Activated naive CD4-positive, alpha-beta T cell (primary cell): Measurements from ENCODE around the gene FKBP8.
"Not testable (repeated sequence)": the region's sequence is repeated elsewhere in the genome, so short reads cannot be mapped to it uniquely, and the experiment has no call there.

ENCODE experiments used
- DNase-seq, 4 experiments: peaks; one replicate each; lab custom pipeline; 2025; lab: John Stamatoyannopoulos, UW

FKBP8 gene

DNA sequence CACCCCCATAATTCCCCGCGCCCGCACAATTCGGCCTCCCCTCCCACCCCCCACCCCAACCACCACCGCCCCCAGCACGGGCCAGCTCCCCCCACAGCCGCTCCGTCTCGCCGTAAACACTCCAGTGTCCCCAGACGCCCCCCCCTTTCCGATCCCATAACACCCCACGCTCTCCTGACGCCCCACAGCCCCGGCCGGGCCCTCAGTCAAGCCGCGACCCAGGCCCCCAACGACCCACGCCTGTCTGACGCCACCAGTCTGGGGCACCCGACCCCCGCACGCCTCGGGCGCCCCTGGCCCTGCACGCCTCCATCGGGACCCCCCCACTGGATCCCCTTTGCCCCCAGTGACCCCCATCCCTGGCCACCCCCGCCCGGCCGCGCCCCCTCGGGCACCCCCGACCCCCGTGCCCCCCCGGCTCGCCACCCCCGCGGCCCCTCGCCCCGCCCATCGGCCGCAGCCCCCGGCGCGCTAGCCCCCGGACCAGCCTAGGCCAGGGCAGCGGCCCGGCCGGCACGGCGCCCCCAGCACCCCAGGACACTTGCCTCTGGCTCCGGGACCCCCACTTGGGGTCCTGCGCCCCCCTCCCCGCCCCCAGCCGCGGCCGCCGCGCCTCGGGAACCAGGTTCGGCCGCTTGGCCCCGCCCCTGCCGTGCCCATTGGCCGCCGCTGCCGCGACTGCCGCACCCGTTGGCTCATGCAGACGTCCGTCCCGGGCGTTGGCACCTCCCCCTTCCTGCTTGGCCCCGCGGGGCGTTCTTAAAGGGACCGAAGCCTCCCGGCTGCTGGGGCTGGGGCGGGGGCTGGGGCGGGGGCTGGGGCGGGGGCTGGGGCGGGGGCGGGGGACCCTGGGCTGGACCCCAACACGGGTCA is at the start of gene FKBP8:
FKBP8 (minus strand) TSS at position 633 of the 873 bp plus-strand sequence. CDS start 1,603 bp downstream, outside the sequence.
- peak; percentile 69 to 96 (median 90) for DNase-seq

DNA sequence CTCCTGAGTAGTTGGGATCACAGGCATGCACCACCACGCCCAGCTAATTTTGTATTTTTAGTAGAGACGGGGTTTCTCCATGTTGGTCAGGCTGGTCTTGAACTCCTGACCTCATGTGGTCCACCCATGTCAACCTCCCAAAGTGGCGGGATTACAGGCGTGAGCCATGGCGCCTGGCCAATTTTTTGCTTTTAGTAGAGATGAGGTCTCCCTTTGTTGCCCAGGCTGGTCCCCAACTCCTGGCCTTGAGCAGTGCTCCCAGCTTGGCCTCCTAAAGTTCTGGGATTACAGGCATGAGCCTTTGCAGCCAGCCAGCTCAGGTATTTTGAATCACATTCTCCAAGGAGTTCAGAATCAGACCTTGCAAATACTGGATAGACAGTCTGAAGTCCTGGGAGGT is 49.4 kb upstream of the FKBP8 start:
- not testable (repeated sequence) for DNase-seq

DNA sequence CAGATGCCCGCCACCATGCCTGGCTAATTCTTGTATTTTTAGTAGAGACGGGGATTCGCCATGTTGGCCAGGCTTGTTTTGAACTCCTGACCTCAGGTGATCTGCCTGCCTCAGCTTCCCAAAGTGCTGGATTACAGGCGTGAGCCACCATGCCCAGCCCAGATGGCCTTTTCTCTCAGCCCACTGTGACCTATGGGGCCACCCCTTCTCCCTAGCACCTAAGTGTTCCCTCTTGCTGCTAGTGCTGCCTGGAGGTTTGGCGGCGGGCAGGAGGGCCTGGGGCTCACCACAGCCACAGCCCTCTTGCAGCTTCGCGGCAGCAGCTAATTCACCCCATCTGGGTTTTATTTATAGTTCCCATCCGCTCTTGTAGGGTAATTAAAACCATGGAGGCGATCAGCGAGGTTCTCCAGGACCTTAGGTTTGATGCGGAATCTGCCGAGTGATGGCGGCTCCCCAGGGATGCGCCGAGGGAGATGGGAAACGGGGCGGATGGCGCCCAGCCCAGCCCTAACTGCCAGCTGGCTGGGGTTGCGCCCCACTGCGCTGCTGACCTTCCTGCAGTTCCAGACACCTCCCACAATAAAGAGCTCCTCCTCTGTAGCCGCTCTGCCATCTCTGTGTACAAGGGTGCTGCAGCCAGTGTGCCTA is 48.5 kb upstream of the FKBP8 start:
- DNase-seq, result no peak

DNA sequence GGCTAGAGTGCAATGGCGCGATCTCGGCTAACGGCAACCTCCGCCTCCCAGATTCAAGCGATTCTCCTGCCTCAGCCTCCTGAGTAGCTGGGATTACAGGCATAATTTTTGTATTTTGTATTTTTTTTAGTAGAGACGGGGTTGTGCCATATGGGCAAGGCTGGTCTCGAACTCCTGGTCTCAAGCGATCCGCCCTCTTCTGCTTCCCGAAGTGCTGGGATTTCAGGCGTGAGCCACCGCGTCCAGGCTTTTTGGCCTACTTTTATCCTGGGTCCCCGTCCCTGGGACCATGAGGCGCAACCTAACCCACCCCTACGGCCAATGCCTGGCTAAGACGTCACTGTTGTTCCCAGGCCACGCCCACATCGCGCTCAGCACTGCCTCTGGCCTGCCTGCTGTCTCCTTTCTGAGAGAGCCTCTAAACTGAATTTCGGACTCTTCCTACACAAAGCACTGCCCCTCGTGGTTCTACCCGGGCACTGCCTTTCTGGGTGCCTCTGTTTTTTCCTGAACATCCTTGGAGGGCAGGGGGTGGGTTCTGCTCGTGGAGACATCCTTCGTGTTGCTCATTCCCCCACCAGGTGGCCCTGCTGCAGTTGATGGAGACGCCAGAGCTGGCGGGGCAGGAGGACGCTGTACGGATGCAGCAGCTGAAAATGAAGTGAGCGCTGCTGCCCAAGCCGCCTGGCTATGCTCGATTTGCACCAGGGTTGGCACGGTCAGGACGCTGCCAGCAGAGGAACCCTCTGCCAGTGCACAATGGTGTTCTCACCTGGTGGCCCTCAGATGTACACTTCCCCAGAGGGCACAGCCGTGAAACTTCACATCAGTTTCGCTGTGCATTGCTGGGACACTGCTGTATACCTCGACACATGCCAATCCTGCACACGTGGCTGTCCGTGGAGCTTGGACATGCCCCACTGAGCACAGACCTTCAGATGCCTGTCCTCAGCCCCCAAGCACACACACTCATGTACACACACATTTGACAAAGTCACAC is 47.2 kb upstream of the FKBP8 start:
- no peak for DNase-seq

DNA sequence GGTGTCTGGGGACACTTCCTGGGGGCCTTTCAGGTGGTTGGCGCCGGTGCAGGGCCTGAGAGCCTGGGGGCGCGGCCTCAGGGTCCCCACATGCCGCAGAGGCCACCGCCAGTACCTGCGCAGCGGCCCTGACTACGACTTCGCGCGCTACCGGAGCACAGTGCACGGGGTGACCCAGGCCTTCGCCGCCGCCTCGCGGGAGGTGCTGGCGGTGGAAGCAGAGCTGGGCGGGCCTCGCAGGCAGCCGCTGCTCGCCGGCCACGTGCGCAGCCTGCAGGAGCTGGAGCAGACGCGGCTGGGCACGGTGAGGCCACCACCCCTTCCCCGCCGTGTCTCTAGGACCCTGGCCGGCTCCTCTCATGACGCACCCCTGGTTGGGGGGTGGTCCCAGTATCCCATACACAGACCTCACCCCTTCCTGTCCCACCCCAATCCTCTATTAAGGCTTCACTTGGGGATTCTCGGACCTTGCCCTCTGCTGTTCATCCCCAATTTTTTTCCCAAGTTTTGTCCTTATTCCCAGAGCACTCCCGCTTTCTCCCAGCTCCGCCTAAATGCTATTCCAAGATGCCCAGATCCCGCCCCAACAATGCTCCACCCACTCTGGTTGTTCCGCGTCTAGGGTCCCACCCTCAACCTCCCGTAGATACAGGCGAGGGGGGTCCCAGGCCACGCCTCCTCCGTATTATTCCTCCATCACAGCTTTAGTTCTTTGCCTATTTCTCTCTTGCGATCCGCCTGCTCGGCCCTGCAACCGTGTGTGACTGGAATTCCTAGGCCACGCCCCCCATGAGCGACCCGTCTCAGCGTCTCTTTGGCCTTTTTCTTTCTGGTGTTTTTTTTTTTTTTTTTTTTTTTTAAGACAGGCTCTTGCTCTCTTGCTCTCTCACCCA is 46.3 kb upstream of the FKBP8 start:
- DNase-seq, result peak in 3 of 4 experiments; percentile 61 to 74 (median 63)

DNA sequence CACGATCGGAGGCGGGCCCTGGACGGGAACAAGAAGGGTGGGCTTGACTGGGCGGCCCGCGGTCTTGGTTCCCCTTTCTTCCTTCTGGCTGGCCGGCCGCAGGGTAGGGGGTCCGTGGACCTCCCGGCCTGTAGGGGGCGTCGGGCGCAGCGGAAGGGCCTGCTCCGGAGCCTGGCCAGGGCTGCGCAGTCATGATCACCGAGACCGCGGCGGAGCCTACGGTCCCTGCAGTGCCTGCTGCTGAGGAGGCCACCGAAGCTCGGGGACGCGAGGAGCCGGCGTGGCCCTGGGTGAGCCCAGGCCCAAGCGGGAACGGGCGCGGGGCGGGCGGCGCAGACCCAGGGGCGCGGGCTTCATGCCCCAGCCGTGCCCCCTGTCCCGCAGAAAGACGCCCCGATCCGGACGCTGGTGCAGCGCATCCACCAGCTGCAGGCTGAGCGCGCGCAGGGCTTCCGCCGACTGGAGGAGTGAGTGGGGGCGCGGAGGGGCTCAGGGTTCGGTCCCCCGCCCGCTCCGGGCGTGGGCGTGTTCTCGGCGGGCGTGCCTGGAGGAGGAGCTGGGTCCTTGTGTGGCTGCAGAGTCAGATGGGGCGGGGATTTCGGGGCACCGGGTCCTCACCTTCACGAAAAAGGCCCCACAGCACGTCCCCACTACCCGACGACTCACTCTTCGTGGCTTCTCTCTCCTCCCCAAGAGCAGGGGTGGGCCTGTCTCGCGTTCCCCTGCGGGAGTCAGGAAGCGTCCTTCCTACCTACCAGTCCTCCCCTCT is 45.4 kb upstream of the FKBP8 start, which contains the start of gene REX1BD:
REX1BD (plus strand) TSS at position 188 of the 769 bp plus-strand sequence; CDS start at position 192, 4 bp downstream.
- DNase-seq, result peak; percentile 70 to 88 (median 76)

DNA sequence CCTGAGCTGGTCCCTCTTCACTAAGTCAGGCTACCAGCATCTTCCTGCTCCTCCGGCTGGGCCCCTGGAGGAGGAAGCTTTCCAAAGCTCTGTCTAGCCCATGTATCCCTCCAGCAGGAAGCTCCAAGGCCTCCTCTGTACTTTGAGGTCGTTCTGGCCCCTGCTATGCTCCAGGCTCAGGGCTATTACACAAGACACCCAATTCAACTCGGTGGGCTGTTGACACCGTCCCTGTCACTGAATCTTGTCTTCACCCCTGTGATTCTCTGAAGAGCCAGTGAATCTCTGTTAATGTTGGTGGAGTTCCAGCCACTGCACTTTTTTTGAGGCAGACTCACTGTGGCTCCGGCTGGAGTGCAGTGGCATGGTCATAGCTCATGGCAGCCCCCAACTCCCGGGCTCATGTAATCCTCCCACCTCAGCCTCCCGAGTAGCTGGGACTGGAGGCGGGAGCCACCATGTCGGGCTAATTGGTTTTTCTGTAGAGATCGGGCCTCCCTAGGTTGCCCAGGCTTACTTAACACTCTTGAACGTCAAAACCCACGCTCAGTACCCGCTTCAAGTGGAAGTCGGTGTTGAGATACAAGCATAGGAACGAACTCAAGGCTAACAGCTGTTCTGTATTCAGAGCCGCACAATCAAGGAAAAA is 44.7 kb upstream of the FKBP8 start:
- no peak for DNase-seq

DNA sequence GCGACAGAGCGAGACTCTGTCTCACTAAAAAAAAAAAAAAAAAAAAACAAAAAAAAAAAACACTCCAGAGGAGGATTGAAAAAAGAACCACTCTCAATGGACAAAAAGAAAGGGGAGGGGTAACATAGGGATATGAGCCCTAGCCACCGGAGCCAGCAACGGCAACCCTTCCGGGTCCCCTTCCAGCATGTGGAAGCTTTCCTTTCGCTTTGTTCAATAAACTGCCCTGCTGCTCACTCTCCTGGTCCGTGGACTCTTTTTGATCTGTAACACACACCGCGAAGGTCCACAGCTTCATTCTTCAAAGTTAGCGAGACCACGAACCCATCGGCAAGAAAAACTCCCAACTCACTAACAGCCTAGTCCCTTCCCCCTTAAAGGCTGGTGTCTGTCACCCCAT is 44.2 kb upstream of the FKBP8 start:
- DNase-seq, result no peak

DNA sequence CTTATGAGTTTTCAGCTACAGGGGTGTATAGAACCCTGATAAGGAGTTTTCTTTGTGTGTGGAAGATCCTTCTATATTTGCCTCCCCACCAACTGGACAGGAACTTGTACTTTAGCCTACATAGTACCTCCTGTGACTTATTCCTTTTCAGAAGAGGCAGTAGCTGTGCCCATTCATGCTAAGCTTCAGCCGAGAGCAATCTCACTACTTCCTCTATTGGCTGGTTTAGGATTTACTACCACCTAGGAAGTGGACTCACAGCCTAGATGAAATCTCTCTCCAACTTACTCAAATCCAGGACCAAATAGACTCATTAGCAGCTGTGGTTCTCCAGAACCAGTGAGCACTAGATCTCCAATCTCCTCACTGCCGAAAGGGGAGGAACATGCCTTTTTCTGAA is 42.9 kb upstream of the FKBP8 start:
- DNase-seq, result no peak

DNA sequence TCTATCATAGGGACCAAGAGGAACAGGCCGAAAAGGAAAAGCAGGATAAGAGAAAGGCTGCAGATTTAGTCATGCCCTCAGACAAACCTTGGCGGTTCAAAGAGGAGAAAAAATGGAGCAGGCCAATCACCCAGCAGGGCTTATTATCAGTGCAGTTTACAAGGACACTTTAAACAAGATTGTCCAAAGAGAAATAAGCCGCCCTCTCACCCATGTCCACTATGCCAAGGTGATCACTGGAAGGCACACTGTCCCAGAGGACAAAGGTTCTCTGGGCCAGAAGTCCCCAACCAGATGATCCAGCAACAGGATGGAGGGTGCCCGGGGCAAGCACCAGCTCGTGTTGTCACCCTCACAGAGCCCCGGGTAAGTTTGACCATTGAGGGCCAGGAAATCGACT is 36.9 kb upstream of the FKBP8 start:
- no peak for DNase-seq

DNA sequence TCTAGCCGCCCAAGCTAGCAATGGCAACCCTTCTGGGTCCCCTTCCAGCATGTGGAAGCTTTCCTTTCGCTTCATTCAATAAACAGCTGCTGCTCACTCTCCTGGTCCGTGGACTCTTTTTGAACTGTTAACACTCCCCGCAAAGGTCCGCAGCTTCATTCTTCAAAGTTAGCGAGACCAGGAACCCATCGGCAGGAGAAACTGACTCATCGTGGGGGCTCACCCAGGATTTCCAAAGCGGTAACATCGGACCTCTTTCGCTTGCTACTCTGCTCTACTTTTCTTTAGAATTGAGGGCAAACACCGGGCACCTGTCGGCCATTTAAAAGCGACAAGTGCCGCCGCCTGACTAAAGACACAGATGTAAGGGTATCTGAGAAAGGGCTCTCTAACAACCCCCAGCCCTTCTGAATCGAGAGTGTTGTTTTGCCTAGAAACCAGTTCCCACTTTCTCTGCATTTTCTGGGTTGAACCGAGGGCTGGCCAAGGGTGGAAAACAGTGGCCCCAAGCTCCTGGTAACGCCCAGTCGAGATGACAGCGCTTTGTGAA is 34.1 kb upstream of the FKBP8 start:
- no peak for DNase-seq

DNA sequence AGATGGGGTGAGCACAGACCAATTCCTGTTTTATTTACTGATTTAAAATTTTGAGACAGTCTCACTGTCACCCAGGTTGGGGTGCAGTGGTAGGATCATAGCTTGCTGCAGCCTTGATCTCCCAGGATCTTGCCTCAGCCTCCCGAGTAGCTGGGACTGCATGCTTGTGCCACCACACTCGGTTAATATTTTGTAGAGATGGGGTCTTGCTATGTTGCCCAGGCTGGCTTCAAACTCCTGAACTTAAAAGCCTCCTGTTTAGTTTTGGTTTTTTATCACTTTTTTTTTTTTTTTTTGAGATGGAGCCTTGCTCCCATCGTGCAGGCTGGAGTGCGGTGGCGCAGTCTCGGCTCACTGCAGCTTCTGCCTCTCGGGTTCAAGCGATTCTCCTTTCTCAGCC is 33.0 kb upstream of the FKBP8 start:
- no peak for DNase-seq

DNA sequence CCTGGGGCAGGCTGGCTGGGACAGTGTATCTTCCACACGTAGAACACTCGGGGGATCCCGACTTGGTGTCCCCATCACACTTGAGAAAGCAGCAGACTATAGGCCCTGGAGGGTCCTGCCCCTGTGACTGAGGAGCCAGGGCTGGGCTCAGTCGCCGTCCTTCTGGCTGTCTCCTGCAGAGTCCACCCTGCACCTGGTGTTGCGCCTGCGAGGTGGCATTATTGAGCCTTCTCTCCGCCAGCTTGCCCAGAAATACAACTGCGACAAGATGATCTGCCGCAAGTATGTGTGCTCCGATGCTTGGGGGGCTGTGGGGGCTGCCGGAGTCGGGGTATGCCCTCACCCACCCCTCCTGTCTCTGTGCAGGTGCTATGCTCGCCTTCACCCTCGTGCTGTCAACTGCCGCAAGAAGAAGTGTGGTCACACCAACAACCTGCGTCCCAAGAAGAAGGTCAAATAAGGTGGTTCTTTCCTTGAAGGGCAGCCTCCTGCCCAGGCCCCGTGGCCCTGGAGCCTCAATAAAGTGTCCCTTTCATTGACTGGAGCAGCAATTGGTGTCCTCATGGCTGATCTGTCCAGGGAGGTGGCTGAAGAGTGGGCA is 31.4 kb upstream of the FKBP8 start:
- no peak for DNase-seq

DNA sequence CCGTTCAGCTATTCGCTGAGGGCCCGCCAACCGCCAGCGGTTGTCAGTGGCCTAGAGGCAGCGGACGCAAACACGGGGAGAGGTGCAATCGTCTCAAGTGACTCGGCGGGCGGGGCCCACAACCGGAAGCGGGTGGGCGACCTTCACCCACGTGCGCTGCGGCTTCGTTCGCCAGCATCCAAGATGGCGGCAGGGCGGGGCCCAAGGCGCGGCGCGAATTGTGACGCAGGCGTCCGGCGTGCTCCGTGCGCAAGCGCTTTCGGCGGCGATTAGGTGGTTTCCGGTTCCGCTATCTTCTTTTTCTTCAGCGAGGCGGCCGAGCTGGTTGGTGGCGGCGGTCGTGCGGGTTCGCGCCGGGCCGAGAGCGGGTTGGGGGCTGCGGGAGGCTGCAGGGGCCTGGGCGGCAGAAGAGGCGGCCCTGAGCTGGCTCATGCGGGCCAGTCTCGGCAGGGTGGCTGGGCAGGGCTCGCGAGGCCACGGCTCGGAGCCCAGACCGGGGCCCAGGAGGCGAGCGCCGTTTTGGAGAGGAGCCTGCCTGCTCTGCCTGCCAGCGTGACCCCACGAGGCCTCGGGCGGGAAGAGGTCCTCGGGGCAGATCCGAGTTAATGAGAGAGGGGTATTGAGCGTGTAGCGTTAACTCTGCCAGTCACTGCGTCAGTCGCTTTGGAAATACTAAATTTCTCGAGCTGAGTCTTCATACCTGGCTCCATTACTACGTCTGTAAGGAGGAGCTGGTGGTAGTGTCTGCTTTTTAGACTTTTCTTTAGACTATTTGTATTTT is 28.4 kb upstream of the FKBP8 start, which contains the start of gene UBA52:
UBA52 (plus strand) TSS at position 294 of the 781 bp plus-strand sequence. CDS start 1,444 bp downstream, outside the sequence.
- peak; percentile 96 to 98 (median 98) for DNase-seq

DNA sequence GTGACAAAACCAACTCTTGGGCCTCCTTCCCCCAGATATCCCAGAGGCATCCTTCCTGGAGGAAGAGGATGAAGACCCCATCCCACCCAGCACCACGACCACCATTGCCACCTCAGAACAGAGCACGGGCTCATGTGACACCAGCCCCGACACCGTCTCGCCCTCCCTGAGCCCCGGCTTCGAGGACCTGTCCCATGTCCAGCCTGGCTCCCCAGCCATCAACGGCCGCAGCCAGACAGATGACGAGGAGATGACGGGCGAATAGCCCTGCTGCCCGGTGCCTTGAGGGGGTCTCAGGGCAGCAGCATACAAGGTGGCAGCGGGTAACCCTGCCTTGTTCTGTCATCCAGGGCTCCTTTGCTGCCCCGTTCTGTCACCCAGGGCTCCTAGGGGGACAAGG is 25.0 kb upstream of the FKBP8 start:
- no peak for DNase-seq

DNA sequence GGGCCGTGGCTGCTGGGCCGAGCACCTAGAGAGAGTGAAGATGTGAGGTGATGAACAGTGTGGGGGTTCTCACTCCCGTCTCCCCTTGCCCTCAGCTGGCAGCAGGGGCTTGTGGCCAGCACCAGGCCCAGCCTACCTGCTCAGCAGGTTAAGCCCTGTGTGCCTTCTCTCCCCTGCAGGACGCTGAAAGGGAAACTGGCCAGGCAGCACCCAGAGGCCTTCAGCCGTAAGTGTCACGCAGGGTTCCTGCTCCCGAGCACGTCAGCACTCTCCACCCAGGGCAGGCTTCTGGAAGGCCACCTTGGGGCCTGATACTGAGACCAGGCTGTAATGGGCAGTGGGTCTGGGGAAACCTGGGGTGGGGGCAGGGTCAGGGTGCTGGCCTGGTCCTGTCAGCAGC is 23.6 kb upstream of the FKBP8 start:
- no peak for DNase-seq

DNA sequence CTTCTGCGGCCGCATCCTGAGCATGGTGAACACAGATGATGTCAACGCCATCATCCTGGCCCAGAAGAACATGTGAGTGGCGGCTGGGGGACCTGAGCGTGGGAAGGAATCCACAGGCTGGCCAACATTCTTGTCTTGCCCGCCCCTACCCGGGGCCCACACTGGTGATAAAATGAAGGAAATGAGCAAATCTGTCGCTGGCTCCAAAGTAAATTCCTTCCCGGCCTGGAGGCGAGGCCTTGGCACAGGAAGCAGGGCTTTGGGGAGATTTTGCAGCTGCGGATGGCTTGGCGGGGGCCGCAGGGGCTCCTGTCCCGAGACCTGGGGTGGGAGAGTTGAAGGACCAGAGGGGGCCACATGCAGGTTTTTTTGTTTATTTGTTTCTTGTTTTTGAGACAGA is 18.7 kb upstream of the FKBP8 start:
- no peak for DNase-seq

DNA sequence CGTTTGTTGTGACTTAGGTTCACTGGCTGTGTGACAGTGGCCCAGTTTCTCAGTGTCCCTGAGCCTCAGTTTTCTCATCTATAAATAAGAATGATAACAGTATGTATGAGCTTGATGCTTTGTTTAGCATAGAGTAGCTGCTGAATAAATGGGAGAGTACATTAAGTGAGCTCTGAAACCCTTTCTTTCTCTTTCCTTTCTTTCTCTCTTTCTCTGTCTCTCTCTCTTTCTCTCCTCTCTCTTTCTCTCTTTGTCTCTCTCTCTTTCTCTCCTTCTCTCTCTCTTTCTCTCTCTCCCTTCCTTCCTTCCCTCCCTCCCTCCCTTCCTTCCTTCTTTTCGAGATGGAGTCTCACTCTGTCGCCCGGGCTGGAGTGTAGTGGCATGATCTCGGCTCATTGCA is 16.3 kb upstream of the FKBP8 start:
- no peak for DNase-seq
